Femur (tissue), 1 donor: ENCODE measurements around the gene ZNF423.
A peak's percentile ranks its signal among the peaks of the same experiment; 100 is the strongest.

Experiments used
- DNase-seq: peaks from one replicate; pipeline ENCODE4 v3.0.0-alpha.2; 2017

Gene ZNF423

DNA sequence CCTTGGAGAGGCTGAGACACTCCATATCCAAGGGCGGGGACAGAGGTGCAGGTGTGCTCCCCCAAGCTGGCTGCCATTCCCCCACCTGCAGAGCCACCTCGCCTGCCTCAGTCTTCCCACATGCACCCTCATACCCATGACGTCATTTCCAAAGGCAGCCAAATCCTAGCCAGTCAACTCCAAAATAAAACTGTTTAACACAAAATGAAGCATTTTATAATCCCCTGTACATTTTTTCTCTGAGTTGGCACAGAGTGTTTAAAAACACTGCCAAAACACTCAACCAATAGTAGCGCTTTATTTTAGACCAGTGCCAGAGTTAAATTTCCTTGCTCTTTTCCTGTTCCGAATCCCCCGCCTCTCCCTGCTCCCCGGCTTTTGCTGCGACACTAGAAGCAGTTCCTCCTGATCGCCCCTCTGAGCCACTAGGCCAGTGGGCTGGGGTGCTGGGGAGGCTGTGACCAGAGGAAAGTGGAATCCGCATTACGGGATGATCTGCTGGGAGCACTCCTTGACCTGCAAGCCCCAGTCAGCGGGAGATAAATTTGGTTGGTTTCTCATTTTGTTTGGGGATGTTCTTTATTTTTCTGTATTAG, 139.5 kb downstream of the ZNF423 start:
- DNase-seq, result peak; percentile 46

GRCh38 chr16:49713770-49714169, 142.1 kb downstream of the ZNF423 start:
- no peak for DNase-seq

- no peak for DNase-seq
Measured at GRCh38 chr16:49712542-49712941, 143.4 kb downstream of the ZNF423 start.

DNA sequence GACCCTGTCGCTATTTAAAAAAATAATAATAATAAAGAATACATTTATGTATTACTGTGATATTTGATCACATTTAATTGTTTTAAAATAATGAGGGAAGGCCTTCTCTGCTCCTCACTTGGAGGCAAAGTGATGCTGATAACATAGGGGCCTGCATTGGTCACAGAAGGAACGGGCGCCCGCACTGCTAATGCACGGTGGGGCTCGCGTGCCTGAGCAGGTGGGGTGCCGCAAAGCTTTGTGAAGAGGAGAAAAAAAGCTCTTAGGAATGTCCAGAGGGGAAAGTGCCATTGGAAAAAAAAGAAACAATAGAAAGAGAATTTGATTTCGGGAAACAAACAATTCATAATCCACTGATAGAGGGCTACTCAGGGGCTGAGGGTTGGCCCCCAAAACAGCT, 143.8 kb downstream of the ZNF423 start:
- no peak for DNase-seq

- DNase-seq, result no peak
Measured at GRCh38 chr16:49709057-49709456, 146.9 kb downstream of the ZNF423 start.

- no peak for DNase-seq
Measured at GRCh38 chr16:49708491-49708890, 147.4 kb downstream of the ZNF423 start.

DNA sequence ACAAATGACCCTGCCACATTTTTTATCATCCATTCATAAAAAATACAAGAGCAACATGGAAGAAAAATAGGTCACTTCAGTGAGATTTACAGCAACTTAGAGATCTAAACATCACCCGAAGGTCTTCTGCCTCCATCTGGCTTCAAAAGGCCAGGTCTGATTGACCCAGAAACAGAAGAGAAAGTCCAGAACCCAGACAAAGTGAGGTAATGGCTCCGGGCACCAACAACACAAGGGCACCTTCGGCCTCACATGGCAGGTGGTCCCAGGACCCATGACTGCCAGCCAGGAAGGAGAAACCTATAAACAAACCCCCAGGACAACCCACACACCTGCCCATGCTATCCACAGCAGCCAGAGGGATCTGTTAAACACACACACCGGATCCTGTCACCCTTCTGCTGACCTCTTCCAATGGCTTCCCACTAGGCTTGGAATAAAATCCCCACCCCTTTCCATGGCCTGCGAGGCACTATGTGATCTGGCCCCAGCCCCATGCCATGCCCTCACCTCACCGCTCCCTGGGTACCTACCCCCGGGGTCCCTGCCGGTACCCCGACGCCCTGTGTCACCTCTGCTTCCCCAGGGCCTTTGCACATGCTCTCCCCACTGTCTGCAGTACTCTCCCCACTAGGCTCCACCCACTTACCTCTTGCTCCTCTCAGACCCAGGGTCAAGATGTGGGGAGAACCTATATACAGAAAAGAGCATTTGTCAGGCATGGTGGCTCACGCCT, 149.1 kb downstream of the ZNF423 start:
- DNase-seq, result no peak

GRCh38 chr16:49704586-49705155, 151.2 kb downstream of the ZNF423 start:
- no peak for DNase-seq

DNA sequence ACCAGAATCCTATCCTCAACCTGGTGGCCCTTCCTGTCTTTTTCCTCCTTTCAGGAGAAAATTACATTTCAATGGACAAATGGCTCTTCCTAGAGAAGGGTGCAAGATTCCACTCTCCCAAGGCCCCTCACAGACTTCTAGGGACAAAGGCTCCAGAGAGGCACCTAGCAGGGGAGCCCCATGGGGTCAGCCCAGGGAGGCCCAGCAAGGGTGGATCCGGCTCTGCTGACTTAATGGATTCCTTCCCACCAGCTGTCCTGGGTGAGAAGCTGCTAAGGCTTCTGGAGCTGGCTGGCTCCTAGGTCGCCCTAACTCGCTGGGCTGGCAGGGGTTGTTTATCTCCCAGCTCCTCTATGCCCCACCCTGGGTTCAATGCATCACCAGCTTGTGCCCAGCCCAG, 152.4 kb downstream of the ZNF423 start:
- DNase-seq, result peak; percentile 55

- peak; percentile 90 for DNase-seq
Measured at GRCh38 chr16:49701789-49702494, 154.0 kb downstream of the ZNF423 start.

- no peak for DNase-seq
Measured at GRCh38 chr16:49701065-49701685, 154.7 kb downstream of the ZNF423 start.

- peak; percentile 62 for DNase-seq
Measured at GRCh38 chr16:49700251-49701064, 155.5 kb downstream of the ZNF423 start.

DNA sequence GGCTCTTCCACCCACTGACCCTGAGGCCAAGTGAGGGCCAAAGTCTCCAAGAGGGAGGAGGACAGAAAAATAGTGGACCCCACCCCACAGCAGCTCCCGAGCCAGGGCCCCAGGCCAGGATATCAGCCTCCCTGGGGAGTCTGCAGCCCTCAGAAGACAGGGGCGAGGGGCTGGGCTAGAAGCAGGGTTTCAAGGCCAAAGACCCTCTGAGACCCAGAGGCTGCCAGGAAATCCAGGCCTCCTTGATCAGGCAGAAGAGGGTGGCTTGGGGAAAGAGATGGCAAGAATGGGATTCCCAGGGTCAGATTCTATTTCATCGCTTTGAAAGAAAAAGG, 156.1 kb downstream of the ZNF423 start:
- DNase-seq, result no peak

- DNase-seq, result peak; percentile 70
Measured at GRCh38 chr16:49698931-49699840, 156.7 kb downstream of the ZNF423 start.

DNA sequence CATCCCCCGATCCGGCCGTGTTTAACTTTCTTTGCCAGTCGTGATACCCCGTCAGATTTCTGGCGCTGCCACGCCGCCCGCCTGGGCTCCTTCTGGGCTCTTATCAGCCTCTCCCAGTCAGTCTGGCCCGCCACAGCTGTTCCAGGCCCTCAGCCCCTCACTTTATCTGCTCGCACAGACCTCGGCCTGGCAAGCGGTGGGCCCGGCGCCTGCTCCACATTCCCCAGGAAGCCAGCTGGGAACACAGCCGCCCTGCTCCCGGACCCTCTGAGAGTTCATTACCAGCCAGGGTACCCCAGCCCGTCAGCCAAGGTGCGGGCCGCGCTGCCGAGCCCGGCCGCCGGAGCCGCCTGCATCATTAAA, 157.5 kb downstream of the ZNF423 start:
- DNase-seq, result peak; percentile 77

DNA sequence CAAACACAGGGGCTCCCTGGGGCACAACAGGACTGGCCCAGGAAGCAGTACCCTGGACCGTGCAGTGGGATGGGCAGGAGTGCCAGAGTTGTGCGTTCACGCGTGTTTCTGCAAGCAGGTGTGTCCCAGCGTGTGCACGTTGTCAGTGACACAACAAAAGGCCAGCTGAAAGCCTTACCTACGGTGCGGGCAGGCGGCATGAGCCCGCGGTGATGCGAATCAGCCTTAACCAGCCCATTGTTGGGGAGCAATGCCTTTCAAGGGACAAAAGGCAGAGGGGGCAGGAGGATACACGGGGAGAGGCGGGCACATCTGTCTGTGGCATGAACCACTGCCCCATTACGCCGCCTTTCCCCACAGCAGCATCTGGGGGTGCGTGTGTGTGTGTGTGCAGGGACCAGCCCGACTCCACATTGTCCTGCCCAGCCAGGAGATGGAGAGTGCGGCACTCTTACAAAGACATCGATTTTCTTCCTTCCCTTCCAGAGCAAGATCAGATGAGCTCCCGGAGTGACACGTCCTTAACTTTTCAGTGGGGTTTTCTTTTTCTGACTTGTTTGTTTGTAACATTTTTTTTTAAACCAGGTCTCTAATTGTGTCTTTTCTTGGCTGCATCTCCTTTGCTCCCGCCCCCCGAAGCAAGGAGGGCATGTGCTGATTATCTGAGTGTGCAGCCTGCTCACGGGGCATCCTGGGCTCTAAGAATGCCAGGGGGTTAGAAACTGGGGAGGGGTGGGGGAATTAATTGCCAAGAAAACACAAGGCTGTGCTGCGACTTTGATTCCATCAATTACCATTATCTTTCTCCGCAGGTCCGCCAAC, 158.1 kb downstream of the ZNF423 start:
- no peak for DNase-seq

GRCh38 chr16:49696414-49697101, 159.4 kb downstream of the ZNF423 start:
- no peak for DNase-seq

GRCh38 chr16:49695782-49696413, 160.0 kb downstream of the ZNF423 start:
- no peak for DNase-seq

- DNase-seq, result no peak
Measured at GRCh38 chr16:49693445-49693844, 162.5 kb downstream of the ZNF423 start.
